22Rv1 (cell line): ENCODE measurements around the gene PLAGL1.

Experiments used
- ZFX ChIP-seq: fragments of 450-650 bp; IDR thresholded peaks from 2 replicates; pipeline ENCODE4 v1.6.1; 2017; ENCODE audit warnings: antibody characterized with exemption, borderline replicate concordance
- TF ChIP-seq, protein P1 (sequence below): fragments of 450-650 bp; IDR thresholded peaks from 2 replicates; pipeline ENCODE4 v1.5.1; 2017; ENCODE audit warnings: mild to moderate bottlenecking

GRCh38 chr6:143901885-143902750, 105.9 kb downstream of the PLAGL1 start:
- TF ChIP-seq, protein P1, sequence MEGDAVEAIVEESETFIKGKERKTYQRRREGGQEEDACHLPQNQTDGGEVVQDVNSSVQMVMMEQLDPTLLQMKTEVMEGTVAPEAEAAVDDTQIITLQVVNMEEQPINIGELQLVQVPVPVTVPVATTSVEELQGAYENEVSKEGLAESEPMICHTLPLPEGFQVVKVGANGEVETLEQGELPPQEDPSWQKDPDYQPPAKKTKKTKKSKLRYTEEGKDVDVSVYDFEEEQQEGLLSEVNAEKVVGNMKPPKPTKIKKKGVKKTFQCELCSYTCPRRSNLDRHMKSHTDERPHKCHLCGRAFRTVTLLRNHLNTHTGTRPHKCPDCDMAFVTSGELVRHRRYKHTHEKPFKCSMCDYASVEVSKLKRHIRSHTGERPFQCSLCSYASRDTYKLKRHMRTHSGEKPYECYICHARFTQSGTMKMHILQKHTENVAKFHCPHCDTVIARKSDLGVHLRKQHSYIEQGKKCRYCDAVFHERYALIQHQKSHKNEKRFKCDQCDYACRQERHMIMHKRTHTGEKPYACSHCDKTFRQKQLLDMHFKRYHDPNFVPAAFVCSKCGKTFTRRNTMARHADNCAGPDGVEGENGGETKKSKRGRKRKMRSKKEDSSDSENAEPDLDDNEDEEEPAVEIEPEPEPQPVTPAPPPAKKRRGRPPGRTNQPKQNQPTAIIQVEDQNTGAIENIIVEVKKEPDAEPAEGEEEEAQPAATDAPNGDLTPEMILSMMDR = no peak
- TF ChIP-seq ZFX = no peak
